Right atrium auricular region (tissue), 2 donors: ENCODE results near the gene CCIN. TPM values are rescaled to one million over a fixed set of nuclear protein-coding genes. Genes with fewer than 3 reads are reported as not detected.
"Not testable (repeated sequence)": the region's sequence is repeated elsewhere in the genome, so short reads cannot be mapped to it uniquely, and the experiment has no call there.

Experiments used
- DNase-seq: peaks from one replicate; pipeline ENCODE4 v3.0.0-alpha.2; 2019; ENCODE audit warnings: low spot score
- H3K27ac ChIP-seq, 2 donors: fragments of 200-600 bp; sonication (generic); 1 replicate in 1 of 2; 2 replicates in 1 of 2; pipeline ENCODE4 v1.5.1; 2016 to 2019
- H3K27me3 ChIP-seq, 2 donors: fragments of 200-600 bp; sonication (generic); one replicate each; pipeline versions ENCODE4 v1.5.1 to v1.6.0; 2017 to 2019
- H3K36me3 ChIP-seq: fragments of 200-600 bp; sonication (generic); one replicate; pipeline ENCODE4 v1.5.1; 2016
- H3K4me1 ChIP-seq, 2 donors: fragments of 200-600 bp; sonication (generic); one replicate each; pipeline versions ENCODE4 v1.5.1 to v1.6.0; 2017 to 2019
- H3K4me3 ChIP-seq, 2 donors: fragments of 200-600 bp; sonication (generic); 1 replicate in 1 of 2; 2 replicates in 1 of 2; pipeline ENCODE4 v1.5.1; 2017 to 2019; ENCODE audit warnings: mild to moderate bottlenecking in 1 of 2, moderate library complexity in 1 of 2
- H3K9me3 ChIP-seq, 2 donors: fragments of 200-600 bp; sonication (generic); one replicate each; pipeline ENCODE4 v1.5.1; 2019
- total RNA-seq, 2 donors: library from RNA; depleted of rRNA; stranded (reverse); fragments of >200 nt; gene quantifications; one replicate each; pipeline ENCODE4 v1.1.0, GENCODE V29; 2016
- TF ChIP-seq, protein P1 (sequence below), 2 donors: fragments of 200-600 bp; sonication (generic); IDR thresholded peaks; one replicate each; pipeline ENCODE4 v1.5.1; 2019; ENCODE audit warnings: antibody characterized with exemption in 2 of 2

Gene CCIN
- total RNA-seq, 2 donors from 2014 or later: not detected

DNA sequence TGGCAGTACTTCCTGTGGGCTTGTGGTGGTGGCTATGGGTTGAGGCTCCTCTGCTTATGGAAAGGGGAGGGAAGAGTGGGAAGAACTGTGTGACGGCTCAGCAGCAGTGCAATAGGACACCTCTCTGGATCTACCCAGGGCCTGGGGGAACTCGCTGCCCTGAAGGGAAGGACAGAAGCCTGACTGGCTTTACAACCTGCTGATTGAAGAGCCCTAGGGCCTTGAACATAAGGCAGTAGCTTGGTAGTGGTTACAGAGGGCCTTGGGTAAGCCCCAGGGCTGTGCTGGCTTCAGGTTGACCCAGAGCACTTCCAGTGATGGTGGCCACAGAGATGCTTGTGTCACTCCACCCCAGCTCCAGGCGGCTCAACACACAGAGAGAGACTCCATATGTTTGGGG lies 5.5 kb downstream of the CCIN start:
- no peak overlapping the region for H3K27ac ChIP-seq
- H3K9me3 ChIP-seq: no peaks in the 10 kb centered on the region
- no peaks in the 10 kb centered on the region for H3K4me1 ChIP-seq
- H3K36me3 ChIP-seq: no peaks in the 10 kb centered on the region
- no peak for DNase-seq
- no peaks in the 10 kb centered on the region for H3K27me3 ChIP-seq
- TF ChIP-seq, protein P1, sequence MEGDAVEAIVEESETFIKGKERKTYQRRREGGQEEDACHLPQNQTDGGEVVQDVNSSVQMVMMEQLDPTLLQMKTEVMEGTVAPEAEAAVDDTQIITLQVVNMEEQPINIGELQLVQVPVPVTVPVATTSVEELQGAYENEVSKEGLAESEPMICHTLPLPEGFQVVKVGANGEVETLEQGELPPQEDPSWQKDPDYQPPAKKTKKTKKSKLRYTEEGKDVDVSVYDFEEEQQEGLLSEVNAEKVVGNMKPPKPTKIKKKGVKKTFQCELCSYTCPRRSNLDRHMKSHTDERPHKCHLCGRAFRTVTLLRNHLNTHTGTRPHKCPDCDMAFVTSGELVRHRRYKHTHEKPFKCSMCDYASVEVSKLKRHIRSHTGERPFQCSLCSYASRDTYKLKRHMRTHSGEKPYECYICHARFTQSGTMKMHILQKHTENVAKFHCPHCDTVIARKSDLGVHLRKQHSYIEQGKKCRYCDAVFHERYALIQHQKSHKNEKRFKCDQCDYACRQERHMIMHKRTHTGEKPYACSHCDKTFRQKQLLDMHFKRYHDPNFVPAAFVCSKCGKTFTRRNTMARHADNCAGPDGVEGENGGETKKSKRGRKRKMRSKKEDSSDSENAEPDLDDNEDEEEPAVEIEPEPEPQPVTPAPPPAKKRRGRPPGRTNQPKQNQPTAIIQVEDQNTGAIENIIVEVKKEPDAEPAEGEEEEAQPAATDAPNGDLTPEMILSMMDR (IDR thresholded peaks at IDR 0.05): no peak
- no peak overlapping the region for H3K4me3 ChIP-seq

DNA sequence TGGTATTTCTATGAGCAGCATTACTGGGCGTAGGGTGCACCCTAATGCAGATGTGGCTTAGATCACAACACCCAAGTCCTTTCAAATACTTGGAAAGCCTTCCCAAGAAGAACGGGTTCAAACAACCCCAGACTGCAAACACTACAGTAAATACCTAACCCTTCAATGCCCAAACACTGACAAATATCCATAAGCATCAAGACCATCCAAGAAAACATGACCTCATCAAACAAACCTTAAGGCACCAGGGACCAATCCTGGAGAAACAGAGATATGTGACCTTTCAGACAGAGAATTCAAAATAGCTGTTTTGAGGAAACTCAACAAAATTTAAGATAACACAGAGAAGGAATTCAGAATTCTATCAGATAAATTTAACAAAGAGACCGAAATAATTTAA lies 6.0 kb downstream of the CCIN start:
- DNase-seq, H3K27ac ChIP-seq: not testable (repeated sequence)

DNA sequence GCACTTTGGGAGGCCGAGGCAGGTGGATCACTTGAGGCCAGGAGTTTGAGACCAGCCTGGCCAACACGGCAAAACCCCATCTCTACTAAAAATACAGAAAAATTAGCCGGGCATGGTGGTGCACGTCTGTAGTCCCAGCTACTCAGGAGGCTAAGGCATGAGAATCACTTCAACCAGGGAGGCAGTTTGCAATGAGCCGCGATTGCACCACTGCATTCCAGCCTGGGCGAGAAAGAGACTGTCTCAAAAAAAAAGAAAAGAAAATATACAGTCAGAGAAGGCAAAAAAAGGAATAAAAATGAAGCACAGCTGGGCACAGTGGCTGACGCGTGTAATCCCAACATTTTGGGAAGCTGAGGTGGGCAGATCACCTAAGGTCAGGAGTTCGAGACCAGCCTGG lies 7.3 kb downstream of the CCIN start:
- H3K4me3 ChIP-seq, H3K36me3 ChIP-seq, H3K27ac ChIP-seq, DNase-seq, H3K27me3 ChIP-seq, H3K4me1 ChIP-seq, H3K9me3 ChIP-seq: not testable (repeated sequence)

More for the DNA sequence above, 6.0 kb downstream of the CCIN start:
- H3K4me1 ChIP-seq, H3K9me3 ChIP-seq, H3K4me3 ChIP-seq, H3K36me3 ChIP-seq, H3K27me3 ChIP-seq: not testable (repeated sequence)

DNA sequence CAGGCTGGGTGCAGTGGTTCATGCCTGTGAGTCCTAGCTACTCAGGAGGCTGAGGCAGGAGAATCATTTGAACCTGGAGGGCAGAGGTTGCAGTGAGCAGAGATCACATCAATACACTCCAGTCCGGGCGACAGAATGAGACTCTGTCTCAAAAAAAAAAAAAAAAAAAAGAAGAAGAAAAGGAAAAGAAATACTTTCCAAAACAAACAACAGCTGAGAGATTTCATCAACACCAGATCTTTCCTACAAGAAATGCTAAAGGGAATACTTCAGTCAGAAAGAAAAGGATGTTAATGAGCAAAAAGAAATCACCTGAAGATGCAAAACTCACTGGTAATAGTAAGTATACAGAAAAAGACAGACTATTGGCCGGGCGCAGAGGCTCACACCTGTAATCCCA lies 8.4 kb downstream of the CCIN start:
- DNase-seq: peak; percentile 23
- no peaks in the 10 kb centered on the region for H3K4me1 ChIP-seq
- no peak overlapping the region for H3K27ac ChIP-seq
- H3K27me3 ChIP-seq: no peaks in the 10 kb centered on the region
- no peaks in the 10 kb centered on the region for H3K9me3 ChIP-seq
- H3K36me3 ChIP-seq: no peaks in the 10 kb centered on the region
- TF ChIP-seq, protein P1 (IDR thresholded peaks at IDR 0.05): no peak
- H3K4me3 ChIP-seq: no peak overlapping the region

DNA sequence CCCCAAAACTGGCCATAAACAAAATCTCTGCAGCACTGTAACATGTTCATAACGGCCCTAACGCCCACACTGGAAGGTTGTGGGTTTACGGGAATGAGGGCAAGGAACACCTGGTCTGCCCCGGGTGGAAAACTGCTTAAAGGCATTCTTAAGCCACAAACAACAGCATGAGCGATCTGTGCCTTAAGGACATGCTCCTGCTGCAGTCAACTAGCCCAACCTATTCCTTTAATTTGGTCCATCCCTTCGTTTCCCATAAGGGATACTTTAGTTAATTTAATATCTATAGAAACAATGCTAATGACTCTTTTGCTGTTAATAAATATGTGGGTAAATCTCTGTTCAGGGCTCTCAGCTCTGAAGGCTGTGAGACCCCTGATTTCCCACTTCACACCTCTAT lies 11.1 kb downstream of the CCIN start:
- not testable (repeated sequence) for H3K27ac ChIP-seq, H3K4me3 ChIP-seq, H3K4me1 ChIP-seq, DNase-seq, H3K9me3 ChIP-seq, H3K36me3 ChIP-seq, H3K27me3 ChIP-seq

DNA sequence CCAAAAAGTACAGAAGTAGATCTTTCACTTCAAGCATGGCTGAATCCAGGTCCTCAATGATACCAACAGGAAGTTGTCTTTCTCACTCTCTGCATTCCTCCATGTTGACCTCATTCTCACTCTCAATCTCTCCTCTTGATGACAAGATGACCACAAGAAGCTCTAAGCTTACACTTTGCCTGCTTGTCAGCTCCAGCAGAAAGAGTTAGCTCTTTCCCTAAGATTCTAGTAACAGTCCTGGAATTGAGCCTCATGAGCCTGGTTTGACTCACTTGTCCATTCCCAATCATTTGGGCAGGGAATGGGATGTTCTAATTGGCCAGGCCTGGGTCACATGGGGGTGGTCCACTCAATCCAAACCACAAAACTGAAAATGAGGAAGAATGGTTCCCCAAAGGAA lies 18.2 kb downstream of the CCIN start:
- H3K9me3 ChIP-seq: no peaks in the 10 kb centered on the region
- H3K36me3 ChIP-seq: no peaks in the 10 kb centered on the region
- no peaks in the 10 kb centered on the region for H3K27me3 ChIP-seq
- DNase-seq: no peak
- H3K4me1 ChIP-seq: peaks cover 0 to 17% of the 10 kb centered on the region in 2 donors
- TF ChIP-seq, protein P1 (IDR thresholded peaks at IDR 0.05): no peak
- H3K27ac ChIP-seq: no peak overlapping the region
- H3K4me3 ChIP-seq: no peak overlapping the region

DNA sequence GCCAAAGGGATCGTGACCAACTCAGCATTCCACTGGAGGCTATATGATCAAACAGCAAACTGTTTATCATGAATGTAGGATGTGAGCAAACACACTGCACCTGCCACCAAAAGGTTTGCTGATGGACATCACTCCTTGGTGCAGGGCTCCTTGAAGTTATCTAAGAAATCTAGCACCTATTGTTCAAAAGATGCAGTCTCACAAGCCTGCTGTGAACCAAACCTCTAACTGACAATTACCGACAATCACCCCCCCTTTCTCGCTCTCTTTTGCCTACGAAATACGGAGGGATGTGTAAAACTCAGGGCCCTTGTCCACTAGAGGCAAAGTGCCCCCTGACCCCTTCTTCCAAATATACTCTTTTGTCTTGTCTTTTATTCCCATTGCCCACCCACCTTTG lies 19.0 kb downstream of the CCIN start:
- Histone ChIP-seq H3K4me1 (peaks cover 0 to 25% of the 10 kb centered on the region in 2 donors), H3K4me3 (no peak overlapping the region), H3K36me3 (no peaks in the 10 kb centered on the region), H3K27ac (no peak overlapping the region), H3K9me3 (no peaks in the 10 kb centered on the region), H3K27me3 (no peaks in the 10 kb centered on the region)
- TF ChIP-seq, protein P1 (IDR thresholded peaks at IDR 0.05): no peak
- DNase-seq: no peak
